Tibial artery (tissue), 4 donors: Measurements from ENCODE around the gene PTPRN2.
A peak's percentile ranks its signal among the peaks of the same experiment; 100 is the strongest.

Source experiments
- DNase-seq, 2 donors: peaks; one replicate each; pipeline ENCODE4 v3.0.0-alpha.2; 2019
- H3K27ac ChIP-seq, 2 donors: fragments of 200-600 bp; sonication (generic) in 1 of 2; 1 replicate in 1 of 2; 2 replicates in 1 of 2; pipeline ENCODE4 v1.5.1; 2018 to 2019; ENCODE audit warnings: mild to moderate bottlenecking in 1 of 2
- H3K27me3 ChIP-seq, 2 donors: fragments of 200-600 bp; sonication (generic) in 1 of 2; one replicate each; pipeline versions ENCODE4 v1.5.1 to v1.6.0; 2016 to 2019
- H3K36me3 ChIP-seq, 3 donors: fragments of 200-600 bp; sonication (generic) in 2 of 3; one replicate each; pipeline ENCODE4 v1.5.1; 2016 to 2019; ENCODE audit warnings: mild to moderate bottlenecking in 2 of 3
- H3K4me1 ChIP-seq, 4 donors: fragments of 200-600 bp; sonication (generic) in 2 of 4; 1 replicate in 3 of 4; 2 replicates in 1 of 4; pipeline ENCODE4 v1.5.1; 2016 to 2019
- H3K4me3 ChIP-seq, 2 donors: fragments of 200-600 bp; sonication (generic) in 1 of 2; 1 replicate in 1 of 2; 2 replicates in 1 of 2; pipeline ENCODE4 v1.5.1; 2018 to 2019; ENCODE audit warnings: mild to moderate bottlenecking in 2 of 2
- H3K9me3 ChIP-seq, 3 donors: fragments of 200-600 bp; sonication (generic) in 1 of 3; one replicate each; pipeline ENCODE4 v1.5.1; 2016 to 2019
- intact Hi-C: fragments of 100-400 bp; cut with DNase I; formaldehyde crosslinking; loops from one replicate; pipeline ENCODE4 v1.15.0; 2023; ENCODE audit warnings: low total_unique reads
- TF ChIP-seq, protein P1 (sequence below), 2 experiments: fragments of 200-600 bp in 1 of 2; fragments of 450-650 bp in 1 of 2; IDR thresholded peaks; one replicate each; pipeline ENCODE4 v1.5.1; 2017 to 2019; ENCODE audit warnings: antibody characterized with exemption in 2 of 2, mild to moderate bottlenecking in 1 of 2, moderate library complexity in 1 of 2

Gene PTPRN2

DNA sequence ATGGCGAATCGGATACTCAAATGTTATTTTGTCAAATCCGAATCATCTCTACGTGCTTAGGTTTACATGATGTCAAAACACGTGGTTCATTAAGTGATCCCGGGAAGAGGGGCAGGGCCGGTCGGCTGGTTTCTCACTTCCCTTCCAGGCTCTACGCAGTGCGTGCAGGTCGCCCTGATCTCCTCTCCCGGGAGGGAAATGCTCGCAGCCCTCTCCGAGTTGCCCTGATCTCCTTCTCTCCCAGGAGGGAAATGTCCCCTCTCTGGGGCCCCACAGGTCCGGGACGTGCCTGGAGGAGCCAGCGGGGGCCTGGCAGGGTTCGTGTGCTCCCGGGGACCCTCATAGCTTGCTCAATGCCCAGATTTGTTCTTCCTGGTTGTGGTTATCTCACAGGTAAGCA, 1048.1 kb downstream of the PTPRN2 start:
- no peak for DNase-seq
- TF ChIP-seq, protein P1, sequence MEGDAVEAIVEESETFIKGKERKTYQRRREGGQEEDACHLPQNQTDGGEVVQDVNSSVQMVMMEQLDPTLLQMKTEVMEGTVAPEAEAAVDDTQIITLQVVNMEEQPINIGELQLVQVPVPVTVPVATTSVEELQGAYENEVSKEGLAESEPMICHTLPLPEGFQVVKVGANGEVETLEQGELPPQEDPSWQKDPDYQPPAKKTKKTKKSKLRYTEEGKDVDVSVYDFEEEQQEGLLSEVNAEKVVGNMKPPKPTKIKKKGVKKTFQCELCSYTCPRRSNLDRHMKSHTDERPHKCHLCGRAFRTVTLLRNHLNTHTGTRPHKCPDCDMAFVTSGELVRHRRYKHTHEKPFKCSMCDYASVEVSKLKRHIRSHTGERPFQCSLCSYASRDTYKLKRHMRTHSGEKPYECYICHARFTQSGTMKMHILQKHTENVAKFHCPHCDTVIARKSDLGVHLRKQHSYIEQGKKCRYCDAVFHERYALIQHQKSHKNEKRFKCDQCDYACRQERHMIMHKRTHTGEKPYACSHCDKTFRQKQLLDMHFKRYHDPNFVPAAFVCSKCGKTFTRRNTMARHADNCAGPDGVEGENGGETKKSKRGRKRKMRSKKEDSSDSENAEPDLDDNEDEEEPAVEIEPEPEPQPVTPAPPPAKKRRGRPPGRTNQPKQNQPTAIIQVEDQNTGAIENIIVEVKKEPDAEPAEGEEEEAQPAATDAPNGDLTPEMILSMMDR (IDR thresholded peaks at IDR 0.05) = no peak
- intact Hi-C loops = no loop called here
- H3K9me3 ChIP-seq = no peaks in the 10 kb centered on the region
- H3K4me3 ChIP-seq = no peak overlapping the region
- H3K27ac ChIP-seq = no peak overlapping the region
- H3K36me3 ChIP-seq = no peaks in the 10 kb centered on the region
- H3K4me1 ChIP-seq = no peaks in the 10 kb centered on the region
- peaks cover 0 to 3% of the 10 kb centered on the region in 2 donors for H3K27me3 ChIP-seq

DNA sequence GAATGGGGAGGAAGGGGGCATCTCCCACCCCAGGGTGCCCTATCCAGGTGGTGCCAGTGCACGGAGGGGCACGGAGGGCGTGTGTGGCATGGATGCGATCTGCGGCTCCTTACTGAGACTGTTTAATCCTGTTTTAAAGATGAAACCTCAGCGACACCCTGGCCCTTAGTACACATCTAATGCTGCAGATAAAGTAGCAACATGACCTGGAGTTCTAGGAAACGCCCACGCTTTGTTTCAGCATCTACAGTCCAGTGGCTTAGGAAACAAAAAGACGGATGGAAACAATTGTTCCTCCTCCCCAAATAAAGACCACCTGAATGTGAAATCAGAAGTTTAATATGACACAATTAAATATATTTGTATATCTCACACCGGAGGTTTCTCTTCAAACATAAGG, 1048.9 kb downstream of the PTPRN2 start:
- no peak overlapping the region for H3K4me3 ChIP-seq
- peaks cover 0 to 4% (median 0%) of the 10 kb centered on the region in 3 donors for H3K9me3 ChIP-seq
- H3K27me3 ChIP-seq = peaks cover 0 to 3% of the 10 kb centered on the region in 2 donors
- no peaks in the 10 kb centered on the region for H3K4me1 ChIP-seq
- no peaks in the 10 kb centered on the region for H3K36me3 ChIP-seq
- H3K27ac ChIP-seq = no peak overlapping the region
- intact Hi-C loops = no loop called here
- TF ChIP-seq, protein P1 (IDR thresholded peaks at IDR 0.05) = no peak
- no peak for DNase-seq

DNA sequence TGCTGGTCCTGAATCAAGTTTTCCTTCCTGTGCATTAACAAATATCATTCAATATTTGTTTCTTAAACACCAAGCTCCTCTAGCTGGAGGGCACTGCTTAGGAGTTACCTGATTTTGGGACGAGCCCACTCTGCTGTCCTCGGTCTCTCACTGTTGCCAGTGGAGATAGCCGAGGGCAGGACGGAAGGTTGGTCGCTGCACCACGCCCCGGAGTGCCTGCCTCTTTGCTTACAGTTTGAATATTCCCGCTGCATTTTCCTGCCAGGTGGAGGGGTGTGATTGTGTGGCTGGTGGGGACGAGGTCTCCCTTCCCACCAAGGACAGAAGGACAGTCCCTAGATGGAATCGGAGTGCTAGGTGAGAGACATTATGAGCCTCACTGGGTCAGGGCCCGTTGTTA, 1049.3 kb downstream of the PTPRN2 start:
- TF ChIP-seq, protein P1 (IDR thresholded peaks at IDR 0.05) = no peak
- Histone ChIP-seq H3K36me3 (no peaks in the 10 kb centered on the region), H3K27ac (no peak overlapping the region), H3K27me3 (peaks cover 0 to 3% of the 10 kb centered on the region in 2 donors), H3K4me1 (no peaks in the 10 kb centered on the region), H3K9me3 (peaks cover 0 to 8% (median 0%) of the 10 kb centered on the region in 3 donors), H3K4me3 (no peak overlapping the region)
- intact Hi-C loops = no loop called here
- DNase-seq = peak in 1 of 2 donors; percentile 32

DNA sequence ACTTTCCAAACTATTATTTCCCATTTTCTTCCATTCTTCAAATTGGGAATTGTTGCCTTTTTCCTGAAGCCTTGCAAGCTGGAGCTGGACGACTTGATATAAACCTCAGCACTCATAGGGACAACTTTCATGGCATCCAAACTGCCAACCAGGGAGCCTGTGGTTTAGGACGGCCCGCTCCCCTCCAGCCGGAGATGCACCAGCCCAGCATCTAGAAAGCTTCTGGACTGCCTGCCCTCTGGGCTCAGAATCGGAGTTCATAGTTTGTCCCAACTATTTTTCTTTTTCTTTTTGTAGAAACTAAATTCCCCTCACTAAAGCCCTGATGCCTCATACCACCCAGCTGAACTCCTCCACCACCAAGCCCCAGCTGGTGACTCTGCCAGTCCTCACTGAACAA, 1050.6 kb downstream of the PTPRN2 start:
- Histone ChIP-seq H3K36me3 (no peaks in the 10 kb centered on the region), H3K9me3 (peaks cover 0 to 19% (median 6%) of the 10 kb centered on the region in 3 donors), H3K4me1 (no peaks in the 10 kb centered on the region), H3K27ac (no peak overlapping the region), H3K4me3 (no peak overlapping the region), H3K27me3 (peaks cover 0 to 3% of the 10 kb centered on the region in 2 donors)
- intact Hi-C loops = no loop called here
- no peak for DNase-seq
- TF ChIP-seq, protein P1 (IDR thresholded peaks at IDR 0.05) = no peak

DNA sequence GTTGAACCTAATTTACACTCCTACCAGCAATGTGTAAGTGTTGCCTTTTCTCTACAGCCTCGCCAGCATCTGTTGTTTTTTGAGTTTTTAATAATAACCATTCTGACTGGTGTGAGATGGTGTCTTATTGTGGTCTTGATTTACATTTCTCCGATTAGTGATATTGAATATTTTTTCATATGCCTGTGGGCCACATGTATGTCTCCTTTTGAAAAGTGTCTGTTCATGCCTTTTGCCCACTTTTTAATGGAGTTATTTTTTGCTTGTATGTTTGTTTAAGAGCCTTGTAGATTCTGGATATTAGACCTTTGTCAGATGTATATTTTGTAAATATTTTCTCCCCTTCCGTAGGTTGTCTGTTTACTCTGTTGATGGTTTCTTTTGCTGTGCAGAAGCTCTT, 1055.6 kb downstream of the PTPRN2 start:
- H3K4me3 ChIP-seq = no peak overlapping the region
- H3K27me3 ChIP-seq = peaks cover 0 to 3% of the 10 kb centered on the region in 2 donors
- TF ChIP-seq, protein P1 (IDR thresholded peaks at IDR 0.05) = no peak
- no peaks in the 10 kb centered on the region for H3K36me3 ChIP-seq
- H3K4me1 ChIP-seq = no peaks in the 10 kb centered on the region
- H3K27ac ChIP-seq = no peak overlapping the region
- intact Hi-C loops = no loop called here
- DNase-seq = no peak
- H3K9me3 ChIP-seq = peaks cover 0 to 29% (median 17%) of the 10 kb centered on the region in 3 donors
